ENCODE data around the gene FERMT3. TPM values are rescaled to one million over a fixed set of nuclear protein-coding genes. Genes with fewer than 3 reads are reported as not detected.

The FERMT3 gene
- total RNA-seq, 2 experiments from 2014 or later: 195 to 203 TPM

DNA sequence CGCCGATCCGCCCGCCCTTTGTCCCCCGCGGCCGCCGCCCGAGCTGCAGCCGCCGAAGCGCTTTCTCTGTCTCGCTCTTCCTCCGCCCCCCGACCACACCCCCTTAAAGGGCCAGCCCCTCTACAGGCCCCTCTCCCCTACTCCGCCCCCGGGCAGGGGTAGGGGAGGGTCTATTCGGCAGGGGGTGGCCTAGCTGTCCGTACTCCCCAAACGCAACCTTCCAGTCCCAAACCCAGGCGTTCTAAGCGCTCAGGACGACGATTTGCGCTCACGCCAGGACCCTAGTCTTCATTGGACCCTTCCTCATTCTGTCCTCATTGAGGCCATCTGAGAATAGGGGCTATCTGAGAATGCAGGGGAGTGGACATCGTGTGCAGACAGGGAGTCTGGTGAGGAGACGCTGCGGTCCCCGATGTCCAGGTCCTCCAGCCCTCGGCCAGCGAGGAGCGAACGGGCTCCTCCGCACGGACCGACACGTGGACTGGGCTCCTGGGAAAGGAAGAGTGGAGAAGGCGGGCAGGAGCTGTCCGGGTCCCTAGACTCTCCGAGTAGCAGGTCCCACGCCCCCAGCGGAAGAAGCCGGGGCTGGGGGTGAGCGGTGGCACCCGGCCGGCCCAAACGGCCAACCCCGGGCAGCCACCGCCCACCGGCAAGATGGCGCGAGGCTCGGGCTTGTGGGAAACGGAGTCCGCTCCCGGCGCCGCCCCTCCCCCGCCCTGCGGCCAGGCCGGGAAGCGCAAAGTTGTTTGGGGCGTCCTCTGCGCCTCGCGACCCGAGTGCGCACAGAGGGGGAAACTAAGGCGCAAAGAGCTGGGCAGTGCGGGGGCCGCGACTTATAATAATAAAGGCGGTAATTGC, 40.6 kb downstream of the FERMT3 start, which contains the start of gene PPP1R14B:
Gene PPP1R14B (minus strand): TSS at position 73 of the 858 bp plus-strand sequence. CDS start 270 bp downstream, outside the sequence.
- ChIA-PET POLR2A (interaction anchor here (0.6 to 3.0 kb wide), 11 partner anchors 13 to 1365 kb away, joined by 3 to 22 read pairs (median 6); partner anchors contain the start of genes BAD, CCDC88B, ESRRA and FERMT3), CTCF (interaction anchor here (0.6 to 5.0 kb wide), 8 partner anchors 16 to 85 kb away, joined by 3 to 28 read pairs (median 5); partner anchors contain the start of genes CATSPERZ and ESRRA)
- Mint-ChIP-seq H3K4me1 (ENCODE audit: low read depth) (peaks cover 36% of the 10 kb centered on the region), H3K4me3 (peak within 1 kb of the TSS; percentile 91), H3K9me3 (no peaks in the 10 kb centered on the region), H3K27ac (peak within 1 kb of the TSS; percentile 90), H3K36me3 (peaks cover 10% of the 10 kb centered on the region), H3K27me3 (no peaks in the 10 kb centered on the region)
- intact Hi-C loops (cut with micrococcal nuclease): loop anchor here (1.0 to 10.0 kb wide), 3 partner anchors 23 to 868 kb away; partner anchors contain the start of genes TM7SF2 and ZNHIT2
- DNase-seq: peak; percentile 88

DNA sequence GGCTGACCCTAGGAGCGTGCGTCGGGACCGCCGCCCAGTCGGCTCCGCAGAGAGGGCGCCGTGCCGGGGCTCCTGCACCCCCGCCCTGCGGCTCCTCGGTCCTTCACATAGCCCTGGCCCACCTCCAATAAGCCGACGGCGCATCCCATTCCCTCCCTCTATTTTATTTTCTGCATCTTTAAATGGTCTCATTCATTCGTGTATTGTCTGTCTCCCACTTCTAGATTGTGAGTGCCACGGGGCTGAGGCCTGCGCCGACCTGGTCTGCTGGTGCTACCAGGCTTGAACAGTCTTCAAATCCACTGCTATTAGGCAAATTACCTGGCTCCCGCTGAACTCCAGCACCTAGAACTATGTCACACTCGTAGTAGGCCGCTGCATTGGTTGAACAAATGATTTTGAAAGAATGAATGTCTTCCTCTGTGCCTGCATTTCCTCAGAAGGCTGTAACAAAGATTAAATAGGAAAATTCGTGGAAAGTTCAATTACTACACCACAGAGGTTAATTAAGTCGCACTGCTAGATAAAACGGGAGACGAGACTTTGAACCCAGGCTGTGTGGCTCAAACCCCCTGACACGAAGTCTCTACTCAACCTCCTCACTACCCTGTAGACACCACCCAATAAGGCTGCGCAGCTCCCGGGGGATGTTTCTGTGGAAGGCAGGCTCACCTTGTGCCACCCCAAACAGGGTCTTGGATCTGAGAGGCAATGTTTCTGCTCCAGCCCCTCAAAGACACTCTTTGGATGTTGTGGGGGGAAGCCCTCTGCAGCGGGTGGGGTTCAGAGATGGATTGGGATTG, 41.4 kb downstream of the FERMT3 start:
- intact Hi-C loops (cut with micrococcal nuclease): loop anchor here (10.0 kb wide), 1 partner anchor 867 kb away; the partner anchor contains the start of genes TM7SF2 and ZNHIT2
- CTCF ChIA-PET: interaction anchor here (1.1 to 5.0 kb wide), 4 partner anchors 21 to 56 kb away, joined by 3 to 28 read pairs (median 14); partner anchors contain the start of genes CATSPERZ and ESRRA
- peak overlapping the region; percentile 44 for H3K4me3 Mint-ChIP-seq

DNA sequence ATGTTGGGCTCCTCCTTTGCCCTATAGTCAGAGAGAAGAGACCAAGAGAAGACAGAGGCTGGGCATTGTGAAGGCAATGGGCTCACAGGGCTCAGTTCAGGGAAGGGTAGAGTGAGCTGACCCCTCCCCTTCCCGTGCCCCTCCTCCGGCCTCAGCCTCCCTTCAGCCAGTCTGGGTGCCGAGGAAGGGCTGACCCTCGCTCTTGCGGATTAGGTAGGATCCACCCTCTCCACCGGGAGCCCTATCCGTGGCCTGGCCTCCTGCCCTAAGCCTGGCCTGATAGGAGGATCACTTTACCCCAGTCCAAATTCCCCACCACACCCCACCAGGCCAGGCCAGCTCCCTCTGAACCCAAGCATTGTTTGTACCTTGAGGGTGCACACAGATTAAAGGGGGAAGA, 42.1 kb downstream of the FERMT3 start:
- Mint-ChIP-seq H3K36me3 (peaks cover 4% of the 10 kb centered on the region), H3K4me1 (ENCODE audit: low read depth) (peaks cover 25% of the 10 kb centered on the region), H3K27ac (no peak overlapping the region), H3K4me3 (no peak overlapping the region), H3K9me3 (no peaks in the 10 kb centered on the region), H3K27me3 (no peaks in the 10 kb centered on the region)
- POLR2A ChIA-PET: interaction anchor here (0.9 to 2.6 kb wide), 3 partner anchors 20 to 63 kb away, joined by 3 to 8 read pairs (median 3); partner anchors contain the start of gene STIP1
- intact Hi-C loops (cut with micrococcal nuclease): loop anchor here (10.0 kb wide), 1 partner anchor 866 kb away; the partner anchor contains the start of genes TM7SF2 and ZNHIT2
- CTCF ChIA-PET: no interaction called here
- DNase-seq: no peak

More for the DNA sequence above, 41.4 kb downstream of the FERMT3 start:
- POLR2A ChIA-PET: interaction anchor here (0.9 to 2.4 kb wide), 4 partner anchors 21 to 70 kb away, joined by 3 to 13 read pairs (median 4); partner anchors contain the start of genes ESRRA, PRDX5, STIP1 and TRMT112
- Mint-ChIP-seq H3K36me3 (peaks cover 9% of the 10 kb centered on the region), H3K4me1 (ENCODE audit: low read depth) (peaks cover 32% of the 10 kb centered on the region), H3K27ac (no peak overlapping the region), H3K27me3 (no peaks in the 10 kb centered on the region), H3K9me3 (no peaks in the 10 kb centered on the region)
- DNase-seq: no peak

DNA sequence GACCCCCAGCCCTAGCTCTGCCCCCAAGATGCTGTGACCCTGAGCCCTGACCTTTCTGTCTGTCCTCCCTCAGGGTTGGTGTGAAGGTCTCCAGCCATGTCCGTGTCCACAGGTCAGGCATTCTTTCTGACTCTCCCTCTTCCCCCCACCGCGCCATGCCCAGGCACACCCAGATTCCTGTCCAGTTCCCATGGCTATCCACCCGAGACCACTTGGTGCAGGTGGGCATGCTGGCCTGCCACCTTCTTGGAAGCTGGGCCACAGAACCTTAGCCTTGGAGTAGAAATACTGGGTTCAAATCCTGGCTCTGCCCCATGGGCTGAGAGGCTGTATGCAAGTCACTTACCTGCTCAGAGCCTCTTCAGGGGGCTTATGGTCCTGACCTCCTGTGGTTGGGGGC, 42.5 kb downstream of the FERMT3 start:
- H3K4me1 Mint-ChIP-seq (ENCODE audit: low read depth): peaks cover 21% of the 10 kb centered on the region
- CTCF ChIA-PET: interaction anchor here (0.6 to 3.8 kb wide), 3 partner anchors 22 to 55 kb away, joined by 4 to 29 read pairs (median 12); partner anchors contain the start of gene CATSPERZ
- DNase-seq: no peak
- H3K27ac Mint-ChIP-seq: no peak overlapping the region
- H3K36me3 Mint-ChIP-seq: no peaks in the 10 kb centered on the region
- H3K27me3 Mint-ChIP-seq: no peaks in the 10 kb centered on the region
- no peak overlapping the region for H3K4me3 Mint-ChIP-seq
- no peaks in the 10 kb centered on the region for H3K9me3 Mint-ChIP-seq
- POLR2A ChIA-PET: interaction anchor here (1.5 to 2.6 kb wide), 2 partner anchors 20 to 22 kb away, joined by 3 to 8 read pairs; no protein-coding TSS in a partner anchor
- intact Hi-C loops (cut with micrococcal nuclease): loop anchor here (10.0 kb wide), 1 partner anchor 866 kb away; the partner anchor contains the start of genes TM7SF2 and ZNHIT2

DNA sequence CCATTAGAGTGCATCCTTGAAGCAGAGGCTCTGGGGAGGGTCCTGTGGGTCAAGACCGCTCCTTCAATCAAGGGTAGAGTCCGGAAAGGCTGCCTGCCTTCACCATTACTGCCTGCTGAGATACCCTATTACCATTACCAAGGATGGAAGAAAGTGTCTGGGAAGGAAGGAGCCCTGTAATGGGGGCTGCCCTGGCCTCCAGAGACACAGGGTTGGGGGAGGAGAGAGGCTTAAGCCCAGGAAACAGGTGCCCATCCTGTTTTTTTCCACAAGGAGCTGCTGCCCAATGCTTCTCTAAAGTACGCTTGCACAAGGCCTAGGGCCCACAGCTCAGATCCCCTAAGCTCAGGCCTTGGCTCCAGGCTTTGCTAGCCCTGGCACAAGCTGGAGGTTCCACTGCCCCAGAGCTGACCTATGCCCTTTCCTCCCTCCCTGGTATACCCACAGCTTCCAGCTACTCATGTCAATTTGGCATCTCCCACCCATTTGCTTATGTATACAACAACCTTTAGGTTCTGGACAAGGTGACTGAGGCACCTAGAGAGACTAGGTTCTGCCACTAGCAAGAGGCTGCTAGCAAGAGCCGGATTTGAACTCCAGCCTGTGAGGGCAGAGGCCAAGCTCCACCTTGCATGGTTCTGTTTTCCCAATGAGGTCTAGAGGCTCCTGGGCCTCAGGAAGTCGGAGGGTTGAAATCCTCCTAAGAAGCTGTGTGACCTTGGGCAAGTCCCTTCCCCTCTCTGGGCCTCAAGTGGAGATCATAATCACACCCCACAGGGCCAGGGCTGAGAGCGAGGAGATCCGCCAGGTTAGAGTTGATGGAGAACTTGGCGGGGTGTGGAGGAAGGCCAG, 43.3 kb downstream of the FERMT3 start:
- no peak for DNase-seq
- ChIA-PET POLR2A (interaction anchor here (1.1 to 2.6 kb wide), 5 partner anchors 9 to 63 kb away, joined by 3 to 8 read pairs (median 4); partner anchors contain the start of genes ESRRA and FKBP2), CTCF (interaction anchor here (0.6 to 3.8 kb wide), 13 partner anchors 7 to 55 kb away, joined by 3 to 29 read pairs (median 8); partner anchors contain the start of genes BAD, CATSPERZ and FERMT3)
- intact Hi-C loops (cut with micrococcal nuclease): loop anchor here (10.0 kb wide), 1 partner anchor 865 kb away; the partner anchor contains the start of genes TM7SF2 and ZNHIT2
- H3K36me3 Mint-ChIP-seq: no peaks in the 10 kb centered on the region
- H3K27ac Mint-ChIP-seq: peak overlapping the region; percentile 18
- H3K4me1 Mint-ChIP-seq (ENCODE audit: low read depth): peaks cover 18% of the 10 kb centered on the region
- H3K4me3 Mint-ChIP-seq: no peak overlapping the region
- H3K9me3 Mint-ChIP-seq: no peaks in the 10 kb centered on the region
- H3K27me3 Mint-ChIP-seq: no peaks in the 10 kb centered on the region

DNA sequence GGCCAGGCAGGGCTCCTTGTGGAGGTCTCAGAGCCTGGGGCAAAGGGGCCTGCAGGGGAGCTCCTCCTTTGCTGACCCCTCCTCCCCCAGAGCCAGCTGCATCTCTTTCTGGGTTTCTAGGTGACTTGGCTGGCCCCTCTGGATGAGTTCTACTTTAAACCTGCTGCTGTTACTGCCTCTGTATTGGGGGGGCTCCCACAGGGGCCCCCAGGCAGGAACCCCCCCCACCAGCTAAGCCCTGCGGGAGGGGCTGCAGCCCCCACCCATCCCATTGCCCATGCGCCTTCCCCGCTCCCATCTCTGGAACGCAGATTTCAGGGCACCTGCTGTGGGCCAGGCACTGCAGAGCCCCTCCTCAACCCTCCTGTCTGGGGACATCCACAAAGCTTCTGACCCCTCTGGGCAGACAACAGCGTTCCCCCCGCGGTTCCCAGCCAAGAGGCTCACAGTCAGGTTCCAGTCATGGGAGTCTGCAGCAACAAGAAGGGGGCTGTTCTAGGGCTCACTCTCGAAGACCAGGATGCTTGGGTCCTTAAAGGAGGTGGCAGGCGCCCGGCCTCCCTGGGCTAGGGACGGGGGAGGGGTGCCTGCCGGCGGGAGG, 44.0 kb downstream of the FERMT3 start:
- Mint-ChIP-seq H3K4me3 (peak overlapping the region; percentile 75), H3K36me3 (no peaks in the 10 kb centered on the region), H3K27me3 (no peaks in the 10 kb centered on the region), H3K4me1 (ENCODE audit: low read depth) (peaks cover 18% of the 10 kb centered on the region), H3K27ac (no peak overlapping the region), H3K9me3 (no peaks in the 10 kb centered on the region)
- DNase-seq: no peak
- POLR2A ChIA-PET: interaction anchor here (1.1 to 2.6 kb wide), 5 partner anchors 9 to 63 kb away, joined by 3 to 8 read pairs (median 4); partner anchors contain the start of genes ESRRA and FKBP2
- CTCF ChIA-PET: interaction anchor here (1.1 to 3.8 kb wide), 13 partner anchors 8 to 67 kb away, joined by 3 to 29 read pairs (median 8); partner anchors contain the start of genes BAD, CATSPERZ, FERMT3 and PRDX5
- intact Hi-C loops (cut with micrococcal nuclease): loop anchor here (1.0 kb wide), 1 partner anchor 19 kb away; no protein-coding TSS in a partner anchor

DNA sequence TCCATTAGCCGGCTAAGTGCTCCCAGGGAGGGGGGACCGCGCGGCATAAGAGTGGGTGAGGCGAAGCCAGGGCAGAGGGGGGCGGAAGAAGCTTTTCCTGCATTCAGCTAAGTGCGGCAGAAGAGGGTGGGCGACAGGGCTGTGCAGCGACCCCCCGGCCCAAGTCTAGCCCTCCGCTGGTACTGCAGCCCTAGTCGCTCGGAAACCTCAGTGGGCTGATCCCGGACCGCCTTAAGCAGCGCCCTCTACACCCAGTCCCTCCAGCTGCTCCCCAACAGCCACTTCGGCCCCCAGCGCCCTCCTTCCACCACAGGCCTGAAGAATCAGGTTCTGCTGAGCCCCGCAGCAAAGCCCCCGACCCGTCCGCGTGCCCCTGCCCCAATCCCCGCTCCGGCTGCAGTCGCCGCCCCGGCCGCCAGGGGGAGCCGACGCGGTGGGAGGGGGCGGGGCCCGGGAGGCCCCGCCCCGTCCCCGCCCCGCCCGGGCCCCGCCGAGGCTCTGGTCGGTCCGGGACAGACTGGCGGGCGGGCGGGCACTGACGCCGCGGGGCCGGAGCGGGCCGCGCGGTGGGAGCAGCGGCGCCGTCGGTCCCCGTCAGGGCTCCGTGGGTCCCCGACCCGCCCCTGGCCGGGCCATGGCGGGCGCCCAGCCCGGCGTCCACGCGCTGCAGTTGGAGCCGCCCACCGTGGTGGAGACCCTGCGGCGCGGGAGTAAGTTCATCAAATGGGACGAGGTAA, 44.7 kb downstream of the FERMT3 start, which contains the start of gene PLCB3:
Gene PLCB3 (plus strand): TSS at position 515 of the 737 bp plus-strand sequence. CDS start 120 bp downstream, at position 635.
- DNase-seq: peak; percentile 71
- H3K27me3 Mint-ChIP-seq: no peaks in the 10 kb centered on the region
- ChIA-PET POLR2A (interaction anchor here (1.0 to 2.6 kb wide), 6 partner anchors 10 to 60 kb away, joined by 4 to 8 read pairs (median 4); partner anchors contain the start of genes ESRRA and FKBP2), CTCF (interaction anchor here (1.0 to 3.8 kb wide), 15 partner anchors 8 to 66 kb away, joined by 3 to 29 read pairs (median 7); partner anchors contain the start of genes BAD, CATSPERZ, FERMT3 and NUDT22)
- intact Hi-C loops (cut with micrococcal nuclease): loop anchor here (1.0 kb wide), 1 partner anchor 18 kb away; no protein-coding TSS in a partner anchor
- peak within 1 kb of the TSS; percentile 83 for H3K4me3 Mint-ChIP-seq
- no peaks in the 10 kb centered on the region for H3K36me3 Mint-ChIP-seq
- H3K9me3 Mint-ChIP-seq: no peaks in the 10 kb centered on the region
- H3K27ac Mint-ChIP-seq: no peak within 1 kb of the TSS
- peaks cover 18% of the 10 kb centered on the region for H3K4me1 Mint-ChIP-seq (ENCODE audit: low read depth)

DNA sequence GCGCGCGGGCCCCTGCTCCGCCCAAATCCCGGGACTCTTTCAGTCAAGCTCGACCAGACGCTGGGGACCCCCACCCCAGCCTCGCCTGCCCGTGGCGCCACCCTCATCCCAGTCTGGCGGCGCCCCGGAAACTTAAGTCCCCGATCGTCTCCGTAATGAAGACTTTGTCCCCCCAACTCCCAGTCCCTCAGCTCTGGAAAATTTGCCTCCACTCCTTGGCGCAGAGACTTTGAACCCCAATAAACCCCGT, 45.2 kb downstream of the FERMT3 start:
- POLR2A ChIA-PET: interaction anchor here (1.0 to 1.5 kb wide), 3 partner anchors 17 to 60 kb away, joined by 3 to 8 read pairs (median 4); no protein-coding TSS in a partner anchor
- Mint-ChIP-seq H3K27me3 (no peaks in the 10 kb centered on the region), H3K27ac (no peak overlapping the region)

More for the DNA sequence above, 45.2 kb downstream of the FERMT3 start:
- no peaks in the 10 kb centered on the region for H3K36me3 Mint-ChIP-seq
- H3K4me1 Mint-ChIP-seq (ENCODE audit: low read depth): peaks cover 18% of the 10 kb centered on the region
- intact Hi-C loops (cut with micrococcal nuclease): loop anchor here (1.0 kb wide), 1 partner anchor 18 kb away; no protein-coding TSS in a partner anchor
- CTCF ChIA-PET: interaction anchor here (0.6 to 3.8 kb wide), 13 partner anchors 9 to 68 kb away, joined by 3 to 29 read pairs (median 7); partner anchors contain the start of genes BAD, CATSPERZ, FERMT3 and NUDT22
- H3K4me3 Mint-ChIP-seq: peak overlapping the region; percentile 83
- DNase-seq: no peak
- H3K9me3 Mint-ChIP-seq: no peaks in the 10 kb centered on the region

Measured in activated CD4-positive, alpha-beta memory T cell treated with anti-CD3 and anti-CD28 coated beads for 36 hours (primary cell).